DMS153 (cell line): ENCODE results near the gene HHATL.

Source experiments
- DNase-seq: peaks from one replicate; lab custom pipeline; 2025; lab: John Stamatoyannopoulos, UW

Gene HHATL

GRCh38 chr3:42697289-42698051 is 5.1 kb downstream of the HHATL start:
- no peak for DNase-seq

- no peak for DNase-seq
Measured at GRCh38 chr3:42696356-42697288, 6.0 kb downstream of the HHATL start.

GRCh38 chr3:42694366-42694765 is 8.2 kb downstream of the HHATL start:
- no peak for DNase-seq

GRCh38 chr3:42693530-42693930 is 9.1 kb downstream of the HHATL start:
- no peak for DNase-seq

- DNase-seq: no peak
Measured at GRCh38 chr3:42692667-42693529, 9.7 kb downstream of the HHATL start.

GRCh38 chr3:42691816-42692666 is 10.6 kb downstream of the HHATL start:
- no peak for DNase-seq

- DNase-seq: no peak
Measured at GRCh38 chr3:42690766-42691680, 11.6 kb downstream of the HHATL start.

GRCh38 chr3:42690191-42690590 is 12.4 kb downstream of the HHATL start:
- no peak for DNase-seq

- no peak for DNase-seq
Measured at GRCh38 chr3:42689421-42690014, 13.1 kb downstream of the HHATL start.

GRCh38 chr3:42688487-42689420 is 13.8 kb downstream of the HHATL start:
- DNase-seq: no peak

GRCh38 chr3:42688016-42688415 is 14.6 kb downstream of the HHATL start:
- no peak for DNase-seq

- DNase-seq: no peak
Measured at GRCh38 chr3:42686832-42687650, 15.6 kb downstream of the HHATL start.

- DNase-seq: no peak
Measured at GRCh38 chr3:42685891-42686820, 16.4 kb downstream of the HHATL start.

- DNase-seq: no peak
Measured at GRCh38 chr3:42685363-42685881, 17.2 kb downstream of the HHATL start, which contains the start of gene KLHL40. TSS of gene KLHL40 (plus strand) at chr3:42685537. CDS start at chr3:42685619, 82 bp downstream.

GRCh38 chr3:42684632-42685362 is 17.8 kb downstream of the HHATL start:
- DNase-seq: no peak
